Stimulated activated CD4-positive, alpha-beta T cell treated with anti-CD3 and anti-CD28 coated beads, Interleukin-2, amount 100 ng/mL, for 24 hours (primary cell): ENCODE measurements around the gene CEP85.
"Not testable (repeated sequence)": the region's sequence is repeated elsewhere in the genome, so short reads cannot be mapped to it uniquely, and the experiment has no call there.

ENCODE experiments used
- DNase-seq, 2 donors: peaks; one replicate each; pipeline ENCODE4 v3.0.0-alpha.2; 2020

Gene CEP85

GRCh38 chr1:26291433-26291832, 57.4 kb downstream of the CEP85 start:
- DNase-seq, result no peak

GRCh38 chr1:26291939-26292338, 57.9 kb downstream of the CEP85 start:
- no peak for DNase-seq

GRCh38 chr1:26292735-26293134, 58.7 kb downstream of the CEP85 start:
- not testable (repeated sequence) for DNase-seq

- DNase-seq, result no peak
Observed at GRCh38 chr1:26293911-26294463, 60.0 kb downstream of the CEP85 start.

GRCh38 chr1:26295194-26296138, 61.5 kb downstream of the CEP85 start:
- no peak for DNase-seq

DNA sequence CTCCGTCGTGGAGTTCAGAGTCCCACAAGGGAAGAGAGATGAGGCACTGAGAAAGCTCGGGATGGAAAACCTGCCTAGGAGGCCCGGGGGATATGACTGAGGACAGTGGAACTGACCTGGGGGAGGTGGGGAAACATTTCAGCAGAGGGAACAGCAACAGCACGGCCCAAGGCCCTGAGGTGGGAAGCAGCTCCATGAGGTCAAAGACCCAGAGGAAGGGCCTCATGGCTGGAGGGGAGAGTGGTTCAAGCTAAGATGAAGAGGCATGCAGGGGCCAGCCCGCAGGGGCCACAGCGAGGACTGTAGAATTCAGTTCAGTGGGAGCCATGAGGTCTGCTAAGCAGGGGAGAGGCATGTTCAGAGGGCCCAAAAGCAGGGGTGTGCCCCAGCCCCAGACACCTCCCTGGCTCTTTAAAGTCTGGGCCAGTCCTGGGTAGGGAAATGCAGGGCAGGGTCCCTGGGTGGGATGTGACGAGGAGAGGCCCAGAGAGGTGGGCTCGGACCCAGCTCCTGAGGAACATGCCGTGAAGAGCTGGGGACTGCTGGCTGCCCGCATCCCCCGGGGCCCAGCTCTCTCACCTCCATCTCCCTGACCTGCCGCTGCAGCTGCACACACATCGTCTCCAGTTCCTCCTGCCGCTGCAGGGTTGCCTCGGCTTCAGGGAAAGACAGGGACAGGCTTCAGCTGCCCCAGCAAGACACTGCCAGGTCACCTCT, 62.5 kb downstream of the CEP85 start:
- DNase-seq, result no peak

GRCh38 chr1:26297057-26297790, 63.2 kb downstream of the CEP85 start:
- no peak for DNase-seq

GRCh38 chr1:26297791-26298124, 63.8 kb downstream of the CEP85 start:
- no peak for DNase-seq

- DNase-seq, result no peak
Observed at GRCh38 chr1:26300578-26301275, 66.7 kb downstream of the CEP85 start.

DNA sequence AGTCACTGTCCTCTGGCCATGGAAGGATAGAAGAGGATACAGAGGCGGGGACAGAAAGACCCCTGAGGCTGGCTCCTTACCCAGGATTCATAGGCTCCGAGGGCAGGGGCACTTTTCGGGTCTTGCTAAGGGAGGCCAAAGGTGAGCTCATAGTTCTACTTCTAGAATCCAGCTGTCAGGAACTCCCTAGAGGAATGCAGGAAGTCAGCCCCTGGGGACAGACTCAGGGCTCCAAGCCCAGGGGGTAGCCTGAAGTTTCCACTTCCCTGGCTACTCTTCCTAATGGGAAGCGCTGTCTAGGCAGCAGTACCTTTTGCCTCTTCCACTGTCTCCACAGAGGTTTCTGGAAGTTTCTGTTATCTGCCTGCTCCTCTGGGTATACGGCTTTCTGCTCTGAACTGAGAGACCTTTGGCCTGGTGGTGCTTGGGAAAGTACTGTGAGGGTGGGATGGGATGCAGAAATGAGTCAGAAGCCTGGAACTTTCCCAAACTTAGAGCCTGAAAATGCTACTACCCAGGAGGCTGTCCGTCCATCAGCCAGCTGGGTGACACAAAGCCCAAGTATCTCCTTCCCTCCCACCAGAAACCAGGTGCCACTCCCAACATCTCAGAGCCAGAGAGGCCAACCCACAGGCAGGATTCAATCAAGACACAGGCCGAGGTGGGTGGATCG, 68.9 kb downstream of the CEP85 start:
- no peak for DNase-seq

DNA sequence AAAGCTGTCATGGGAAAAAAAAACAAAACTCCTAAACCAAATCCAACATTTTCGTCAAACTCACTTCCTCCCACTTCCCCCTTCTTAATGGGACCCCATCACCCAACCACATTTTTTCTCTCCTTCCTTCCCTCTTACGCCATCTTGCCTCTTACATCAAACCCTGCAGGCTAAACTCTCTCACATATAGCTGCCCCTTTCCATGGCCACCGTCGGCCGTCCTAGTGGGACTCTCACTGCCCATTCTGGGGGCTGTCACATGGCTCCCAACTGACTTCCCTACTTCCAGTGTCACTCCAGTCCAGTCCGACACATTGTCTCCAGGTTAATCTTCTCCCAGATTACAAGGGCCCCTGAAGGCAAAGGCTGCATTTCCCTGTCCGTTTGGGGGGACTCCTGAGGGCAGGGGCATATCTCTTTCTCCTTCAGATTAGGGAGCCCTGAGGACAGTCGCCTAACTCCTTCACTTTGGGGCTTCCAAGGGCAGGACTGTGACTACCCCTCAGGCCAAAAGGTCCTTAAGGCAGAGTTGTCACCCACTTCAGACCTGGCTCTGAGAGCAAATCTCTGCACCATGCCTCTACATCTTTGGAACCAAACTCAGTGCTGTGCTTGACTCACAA, 71.8 kb downstream of the CEP85 start:
- no peak for DNase-seq

GRCh38 chr1:26306290-26307229, 72.6 kb downstream of the CEP85 start, which contains the start of gene UBXN11:
UBXN11 (minus strand) TSS chr1:26306636; CDS start chr1:26302883, 3,753 bp downstream.
- peak; percentile 92 for DNase-seq

DNA sequence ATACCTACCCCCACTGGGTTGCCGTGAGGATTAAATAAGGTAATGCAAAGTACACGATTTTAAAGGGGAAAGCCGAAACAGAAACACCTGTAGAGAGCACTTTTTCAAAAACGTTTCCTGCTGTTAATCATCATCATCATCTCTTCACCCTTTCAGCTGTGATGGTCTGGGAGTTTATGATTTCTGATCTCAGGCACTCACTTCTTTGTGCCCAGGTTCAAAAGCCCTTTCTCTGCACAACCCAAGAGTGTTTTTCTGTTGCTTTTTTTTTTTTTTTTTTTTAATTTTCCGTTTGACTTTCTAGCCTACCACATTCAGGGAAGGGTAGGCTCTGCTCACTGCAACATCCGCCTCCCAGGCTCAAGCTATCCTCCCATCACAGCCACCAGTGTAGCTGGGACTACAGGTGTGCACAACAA, 73.4 kb downstream of the CEP85 start:
- DNase-seq, result peak in 1 of 2 donors; percentile 29

GRCh38 chr1:26307966-26308899, 74.2 kb downstream of the CEP85 start:
- DNase-seq, result peak; percentile 27 to 34

GRCh38 chr1:26314501-26314900, 80.5 kb downstream of the CEP85 start:
- DNase-seq, result no peak

DNA sequence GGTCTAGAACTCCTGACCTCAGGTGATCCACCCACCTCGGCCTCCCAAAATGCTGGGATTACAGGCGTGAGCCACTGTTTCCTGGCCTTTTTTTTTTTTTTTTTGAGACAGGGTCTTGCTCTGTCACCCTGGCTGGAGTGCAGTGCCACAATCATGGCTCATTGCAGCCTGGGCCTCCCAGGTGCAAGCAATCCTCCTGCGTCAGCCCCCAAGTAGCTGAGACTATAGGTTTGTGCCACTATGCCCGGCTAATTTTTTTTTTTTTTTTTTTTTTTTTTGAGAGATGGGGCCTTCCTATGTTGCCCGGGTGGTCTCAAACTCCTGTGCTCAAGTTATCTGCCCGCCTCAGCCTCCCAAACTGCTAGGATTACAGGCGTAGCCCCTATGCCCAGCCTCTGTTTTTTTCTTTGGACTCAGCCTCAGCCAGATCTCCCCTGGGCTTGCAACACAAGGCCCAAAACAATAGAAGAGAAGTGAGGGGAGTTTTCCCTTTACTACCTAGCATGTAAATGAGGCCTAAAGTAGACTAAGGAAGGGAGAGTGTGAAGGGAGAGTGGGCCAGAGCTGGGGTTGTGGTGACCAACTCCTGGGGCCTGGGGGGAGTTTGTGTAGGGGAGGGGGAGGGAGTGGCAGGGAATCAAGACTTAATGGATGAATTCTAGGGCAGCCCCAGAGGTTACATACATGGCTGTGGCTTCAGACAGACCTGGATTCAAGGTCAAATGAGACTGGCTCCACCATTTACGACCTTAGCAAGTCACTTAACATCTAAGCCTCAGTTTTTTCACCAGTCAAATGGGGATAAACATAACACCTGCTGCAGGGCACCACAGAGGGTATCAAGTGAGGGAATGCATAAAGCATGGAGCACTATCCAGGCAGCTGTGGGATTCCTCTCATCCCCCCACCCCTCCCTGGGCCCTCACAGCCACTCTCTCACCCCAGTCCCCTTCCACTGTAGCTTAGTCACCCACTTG, 82.2 kb downstream of the CEP85 start:
- no peak for DNase-seq

DNA sequence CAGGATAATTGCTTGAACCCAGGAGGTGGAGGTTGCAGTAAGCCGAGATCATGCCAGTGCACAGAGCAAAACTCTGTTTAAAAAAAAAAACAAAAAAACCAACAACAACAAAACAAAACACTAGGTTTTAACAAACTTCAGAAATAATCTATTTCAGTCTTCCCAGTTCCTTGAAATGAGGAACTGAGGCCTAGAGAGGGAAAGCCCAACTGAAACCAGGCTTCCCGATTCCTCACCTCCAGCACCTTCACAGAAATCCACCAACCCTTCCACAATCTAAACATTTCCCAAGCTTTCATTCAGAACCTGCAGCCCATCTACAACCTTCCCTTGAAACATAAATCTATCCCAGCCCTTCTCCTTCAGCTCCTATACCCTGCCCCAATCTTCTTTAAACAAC, 83.1 kb downstream of the CEP85 start:
- no peak for DNase-seq
